GM12801 (cell line): ENCODE results near the gene ZNF692.

Experiments used
- TF ChIP-seq, protein P1 (sequence below): IDR thresholded peaks from one replicate; pipeline ENCODE4 v1.5.1; 2011; ENCODE audit warnings: control low read depth; ENCODE audit not compliant: insufficient read length; ENCODE audit errors: extremely low read depth

ZNF692 gene

DNA sequence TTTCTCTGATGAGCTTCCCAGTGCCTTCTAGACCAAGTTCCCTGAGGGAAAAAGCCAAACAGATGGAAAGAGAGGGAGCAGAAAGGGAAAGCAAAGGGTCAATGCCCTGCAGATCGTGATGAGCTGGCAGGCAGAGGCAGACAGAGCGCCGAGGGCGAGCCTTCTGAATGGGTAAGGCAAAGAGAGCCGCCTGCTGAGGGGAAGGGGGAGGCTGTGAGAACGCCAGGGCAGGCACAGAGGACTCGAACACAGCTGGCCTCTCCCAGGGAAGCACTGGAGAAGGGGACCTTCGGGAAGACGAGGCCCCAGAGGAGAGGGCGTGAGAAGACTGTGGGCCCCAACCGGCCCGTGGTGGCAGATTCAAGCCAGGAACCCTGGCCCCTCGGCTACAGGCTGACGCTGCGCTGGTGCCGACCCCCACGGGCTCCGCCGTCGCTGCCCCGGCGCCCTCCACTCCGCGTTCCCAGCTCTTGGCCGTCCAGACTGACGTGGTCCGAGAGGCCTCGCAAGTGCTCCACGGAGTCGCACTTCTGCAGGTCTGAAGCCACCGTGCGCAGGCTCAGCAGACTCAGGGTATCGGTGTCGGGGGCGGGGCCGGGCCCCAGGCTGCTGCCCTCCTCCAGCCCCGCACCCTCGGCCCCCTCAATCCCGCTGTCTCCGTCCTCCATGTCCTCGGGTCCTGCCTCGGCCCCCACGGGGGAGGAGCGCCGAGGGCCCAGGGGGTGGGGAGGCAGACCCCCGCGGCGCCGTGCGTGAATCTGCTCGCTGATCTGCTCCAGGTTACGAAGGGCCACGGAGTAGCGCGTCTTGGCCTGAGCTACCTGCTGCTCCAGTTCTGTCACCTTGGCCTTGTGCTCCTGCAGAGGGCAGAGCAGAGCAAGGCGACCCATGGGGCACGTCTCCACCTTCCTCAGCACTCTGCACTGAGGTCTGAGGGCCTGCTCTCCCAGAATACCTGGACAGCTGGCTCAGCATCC lies 47.1 kb downstream of the ZNF692 start:
- TF ChIP-seq, protein P1, sequence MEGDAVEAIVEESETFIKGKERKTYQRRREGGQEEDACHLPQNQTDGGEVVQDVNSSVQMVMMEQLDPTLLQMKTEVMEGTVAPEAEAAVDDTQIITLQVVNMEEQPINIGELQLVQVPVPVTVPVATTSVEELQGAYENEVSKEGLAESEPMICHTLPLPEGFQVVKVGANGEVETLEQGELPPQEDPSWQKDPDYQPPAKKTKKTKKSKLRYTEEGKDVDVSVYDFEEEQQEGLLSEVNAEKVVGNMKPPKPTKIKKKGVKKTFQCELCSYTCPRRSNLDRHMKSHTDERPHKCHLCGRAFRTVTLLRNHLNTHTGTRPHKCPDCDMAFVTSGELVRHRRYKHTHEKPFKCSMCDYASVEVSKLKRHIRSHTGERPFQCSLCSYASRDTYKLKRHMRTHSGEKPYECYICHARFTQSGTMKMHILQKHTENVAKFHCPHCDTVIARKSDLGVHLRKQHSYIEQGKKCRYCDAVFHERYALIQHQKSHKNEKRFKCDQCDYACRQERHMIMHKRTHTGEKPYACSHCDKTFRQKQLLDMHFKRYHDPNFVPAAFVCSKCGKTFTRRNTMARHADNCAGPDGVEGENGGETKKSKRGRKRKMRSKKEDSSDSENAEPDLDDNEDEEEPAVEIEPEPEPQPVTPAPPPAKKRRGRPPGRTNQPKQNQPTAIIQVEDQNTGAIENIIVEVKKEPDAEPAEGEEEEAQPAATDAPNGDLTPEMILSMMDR = no peak

DNA sequence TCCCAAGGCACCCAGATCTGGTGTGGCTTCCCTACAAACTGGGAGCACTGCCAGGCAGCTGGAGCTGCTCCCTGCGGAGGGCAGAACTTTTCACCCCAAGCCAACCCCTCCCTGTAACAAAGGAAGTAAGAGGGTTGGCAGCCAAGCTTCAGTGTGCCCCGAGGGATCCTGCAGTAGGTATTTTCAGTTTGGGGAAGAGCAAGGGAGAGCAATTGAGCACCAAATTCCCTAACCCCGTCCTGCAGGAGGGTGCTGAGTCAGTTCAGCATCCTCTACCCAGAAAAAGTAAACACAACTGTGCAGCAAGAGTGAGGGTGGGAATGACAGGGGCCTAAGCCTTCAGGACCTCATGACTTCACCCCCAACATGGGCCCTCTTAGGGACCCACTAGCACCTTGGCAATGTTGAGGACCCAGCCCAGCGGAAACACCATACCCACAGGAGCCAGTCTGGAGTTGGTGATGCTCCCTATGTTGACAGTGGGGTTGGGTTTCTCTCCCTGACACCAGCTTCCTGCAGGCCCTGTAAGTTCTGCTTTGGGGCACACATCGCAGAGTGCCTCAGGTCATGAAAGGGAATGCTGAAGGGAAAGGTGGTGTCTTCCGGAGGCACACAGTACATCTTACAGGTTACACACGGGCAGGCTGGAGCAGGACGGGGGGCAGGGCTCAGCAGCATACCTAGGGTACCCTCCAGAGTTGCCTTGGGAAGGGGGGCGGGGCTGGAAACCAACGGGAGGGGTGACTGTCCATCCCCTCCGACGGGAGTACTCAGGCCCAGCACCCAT lies 48.0 kb downstream of the ZNF692 start:
- TF ChIP-seq, protein P1 = no peak

DNA sequence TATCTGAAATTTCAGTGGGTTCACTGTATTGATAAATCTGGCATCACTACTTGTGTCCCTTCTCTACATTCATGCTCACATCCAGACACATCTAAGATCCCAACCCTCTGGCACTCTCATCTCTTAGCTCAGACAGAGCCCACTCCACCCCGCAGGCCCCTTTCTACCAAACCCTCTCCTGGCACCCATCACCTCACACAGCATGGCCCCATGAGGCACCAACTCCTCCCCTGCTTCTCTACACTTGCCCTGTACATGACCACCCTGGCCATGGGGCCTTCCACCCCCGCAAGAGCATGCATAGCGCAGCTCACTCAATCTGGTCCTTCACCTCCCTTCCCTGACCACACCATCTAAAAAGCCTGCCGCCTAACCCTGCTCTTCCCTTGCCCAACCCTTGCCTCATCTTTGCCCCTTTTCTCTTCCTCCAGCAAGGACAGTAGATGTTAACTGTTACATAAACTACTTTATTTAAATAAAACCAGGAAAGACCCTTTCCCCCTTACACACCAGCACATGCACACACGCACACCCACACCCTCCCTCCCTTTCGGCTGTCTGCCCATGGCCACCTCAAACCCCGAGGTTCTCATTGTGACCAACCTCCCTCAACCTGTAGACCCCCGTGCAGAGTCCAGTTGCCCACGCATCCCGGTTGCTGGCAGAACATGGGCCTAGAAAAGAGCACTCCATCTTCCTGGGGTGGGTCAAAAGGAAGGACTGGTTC lies 48.7 kb downstream of the ZNF692 start:
- TF ChIP-seq, protein P1 = no peak

DNA sequence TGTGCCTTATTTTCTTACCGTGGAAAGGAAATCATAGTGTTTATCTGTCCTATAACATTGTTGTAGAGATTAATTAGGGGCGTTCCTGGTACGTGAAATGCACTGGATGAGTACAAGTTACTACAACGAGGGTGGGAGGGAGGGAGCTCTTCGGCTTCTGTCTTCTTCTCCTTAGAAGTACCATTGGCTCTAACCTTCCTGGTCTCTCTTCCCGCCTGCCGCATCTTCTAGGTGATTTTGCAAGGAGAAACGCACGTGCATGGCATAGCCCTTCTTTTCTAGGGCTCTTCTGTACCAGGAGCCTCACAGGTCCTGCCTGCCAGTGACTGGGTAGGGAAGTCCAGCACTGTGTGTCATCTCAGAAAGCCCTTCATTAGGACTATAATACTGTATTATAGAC lies 50.0 kb downstream of the ZNF692 start:
- TF ChIP-seq, protein P1 = no peak

DNA sequence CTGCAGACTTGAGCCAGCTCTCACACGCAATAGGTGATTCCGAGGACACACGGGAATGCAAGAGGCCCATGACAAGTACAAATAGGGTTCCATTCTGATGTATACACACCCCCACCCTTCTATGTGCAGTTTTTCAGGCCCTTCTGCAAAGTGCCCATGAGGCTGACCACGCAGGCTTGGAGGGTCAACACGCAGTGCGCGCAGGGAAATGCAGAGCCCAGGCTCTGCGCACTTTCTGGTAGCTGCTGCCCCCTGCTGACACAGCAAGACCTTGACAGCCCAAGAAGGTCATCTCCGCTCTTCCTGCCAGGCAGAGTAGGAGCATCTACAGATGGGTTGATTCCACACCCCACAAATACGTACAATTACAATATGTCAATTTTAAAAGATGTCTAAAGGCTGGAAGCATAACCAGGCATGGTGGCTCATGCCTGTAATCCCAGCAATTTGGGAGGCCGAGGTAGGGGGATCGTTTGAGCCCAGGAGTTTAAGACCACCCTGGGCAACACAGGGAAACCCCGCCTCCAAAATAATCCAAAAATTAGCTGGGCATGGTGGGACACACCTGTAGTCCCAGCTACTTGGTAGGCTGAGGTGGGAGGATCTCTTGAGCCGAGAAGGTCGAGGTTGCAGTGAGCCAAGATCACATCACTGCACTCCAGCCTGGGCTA lies 51.7 kb downstream of the ZNF692 start:
- TF ChIP-seq, protein P1 = no peak

DNA sequence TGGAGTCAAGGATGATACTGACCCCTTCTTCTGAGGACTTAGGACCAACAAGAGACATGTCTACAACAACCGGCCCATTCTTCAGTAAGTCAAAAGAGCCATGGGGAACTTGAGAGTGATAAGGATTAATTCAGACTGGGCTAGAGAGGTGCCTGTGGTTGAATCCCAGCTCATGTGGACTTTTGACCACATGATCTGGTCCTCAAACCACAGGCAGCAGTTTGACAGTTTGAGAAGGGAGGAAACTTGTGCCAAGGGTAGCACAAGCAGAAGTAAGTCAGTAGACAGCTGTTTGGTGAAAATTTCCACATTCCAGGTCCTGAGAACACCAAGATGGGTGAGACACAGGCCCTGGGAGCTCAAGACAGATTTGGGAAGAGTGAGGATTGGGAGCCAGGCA lies 53.0 kb downstream of the ZNF692 start:
- TF ChIP-seq, protein P1 = no peak
